Measurements from ENCODE around the gene CDH4.

Gene CDH4

GRCh38 chr20:61816606-61817460 lies 564.8 kb downstream of the CDH4 start:
- peaks cover 4% of the 10 kb centered on the region; the same call in 1 of the 2 replicates for H4K20me1 ChIP-seq (ENCODE audit: insufficient read depth, low read length)
- ATAC-seq (ENCODE audit: insufficient read depth, low read depth) (no peak), DNase-seq (no peak)
- H3K9me3 ChIP-seq (ENCODE audit: insufficient read depth, low read length, severe bottlenecking): no peaks in the 10 kb centered on the region
- no peaks in the 10 kb centered on the region for H3K4me1 ChIP-seq (ENCODE audit: insufficient read depth, low read length)
- no peaks in the 10 kb centered on the region for H3K79me2 ChIP-seq (ENCODE audit: insufficient read depth, low read length)
- peaks cover 23% of the 10 kb centered on the region for H3K27me3 ChIP-seq (ENCODE audit: insufficient read depth, low read length, poor library complexity)
- H3K4me3 ChIP-seq (ENCODE audit: low read depth in 1 of 2, low read length in 2 of 2): no peak overlapping the region
- no peak for TF ChIP-seq EZH2 (IDR thresholded peaks at IDR 0.05; ENCODE audit: borderline replicate concordance, low read depth, low read length, severe bottlenecking)
- no peak for TF ChIP-seq CTCF (IDR thresholded peaks at IDR 0.05; ENCODE audit: borderline replicate concordance, extremely low read depth, low read length, poor library complexity, severe bottlenecking)
- H3K36me3 ChIP-seq (ENCODE audit: insufficient read depth, low read length): no peaks in the 10 kb centered on the region
- H3K4me2 ChIP-seq (ENCODE audit: insufficient read depth, low read length): no peak overlapping the region
- H2AFZ ChIP-seq (ENCODE audit: low read depth, low read length): no peak overlapping the region
- no peak overlapping the region for H3K27ac ChIP-seq (ENCODE audit: low read length)
- no peak overlapping the region for H3K9ac ChIP-seq (ENCODE audit: low read depth, low read length)

DNA sequence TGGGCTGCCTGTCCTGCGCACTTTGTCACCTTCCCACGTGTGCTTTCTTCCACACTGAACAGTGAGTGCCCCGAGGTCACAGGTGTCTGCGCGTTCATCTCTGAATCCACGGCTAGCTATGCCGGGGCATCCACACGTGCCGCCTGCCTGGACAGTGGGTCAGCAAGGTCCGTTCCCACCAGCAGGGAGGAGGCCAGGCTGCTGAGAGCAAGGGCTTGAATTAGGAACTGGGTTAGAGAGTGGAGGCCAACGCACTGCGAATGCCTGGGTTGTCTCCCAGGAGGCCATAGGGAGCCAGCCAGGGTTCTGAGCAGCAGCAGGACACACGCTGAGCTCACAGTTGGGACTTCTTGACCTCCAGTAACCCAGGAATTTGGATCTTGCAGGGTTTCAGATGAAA lies 565.5 kb downstream of the CDH4 start:
- H3K9me3 ChIP-seq (ENCODE audit: insufficient read depth, low read length, severe bottlenecking): no peaks in the 10 kb centered on the region
- no peak overlapping the region for H3K4me3 ChIP-seq (ENCODE audit: low read depth in 1 of 2, low read length in 2 of 2)
- no peaks in the 10 kb centered on the region for H3K4me1 ChIP-seq (ENCODE audit: insufficient read depth, low read length)
- H3K27me3 ChIP-seq (ENCODE audit: insufficient read depth, low read length, poor library complexity): peaks cover 23% of the 10 kb centered on the region
- ATAC-seq (ENCODE audit: insufficient read depth, low read depth) (no peak), DNase-seq (no peak)
- H2AFZ ChIP-seq (ENCODE audit: low read depth, low read length): no peak overlapping the region
- H3K36me3 ChIP-seq (ENCODE audit: insufficient read depth, low read length): no peaks in the 10 kb centered on the region
- TF ChIP-seq CTCF (IDR thresholded peaks at IDR 0.05; ENCODE audit: borderline replicate concordance, extremely low read depth, low read length, poor library complexity, severe bottlenecking): no peak
- TF ChIP-seq EZH2 (IDR thresholded peaks at IDR 0.05; ENCODE audit: borderline replicate concordance, low read depth, low read length, severe bottlenecking): no peak
- peaks cover 4% of the 10 kb centered on the region; the same call in 1 of the 2 replicates for H4K20me1 ChIP-seq (ENCODE audit: insufficient read depth, low read length)
- no peak overlapping the region for H3K9ac ChIP-seq (ENCODE audit: low read depth, low read length)
- H3K4me2 ChIP-seq (ENCODE audit: insufficient read depth, low read length): no peak overlapping the region
- no peaks in the 10 kb centered on the region for H3K79me2 ChIP-seq (ENCODE audit: insufficient read depth, low read length)
- no peak overlapping the region for H3K27ac ChIP-seq (ENCODE audit: low read length)

GRCh38 chr20:61818746-61819573 lies 566.9 kb downstream of the CDH4 start:
- Histone ChIP-seq H3K4me2 (ENCODE audit: insufficient read depth, low read length) (no peak overlapping the region), H3K27ac (ENCODE audit: low read length) (no peak overlapping the region), H3K4me3 (ENCODE audit: low read depth in 1 of 2, low read length in 2 of 2) (no peak overlapping the region), H3K36me3 (ENCODE audit: insufficient read depth, low read length) (no peaks in the 10 kb centered on the region), H3K79me2 (ENCODE audit: insufficient read depth, low read length) (no peaks in the 10 kb centered on the region), H4K20me1 (ENCODE audit: insufficient read depth, low read length) (peaks cover 4% of the 10 kb centered on the region; the same call in 1 of the 2 replicates), H3K4me1 (ENCODE audit: insufficient read depth, low read length) (no peaks in the 10 kb centered on the region), H3K9ac (ENCODE audit: low read depth, low read length) (no peak overlapping the region), H3K27me3 (ENCODE audit: insufficient read depth, low read length, poor library complexity) (peaks cover 19% of the 10 kb centered on the region), H3K9me3 (ENCODE audit: insufficient read depth, low read length, severe bottlenecking) (no peaks in the 10 kb centered on the region), H2AFZ (ENCODE audit: low read depth, low read length) (no peak overlapping the region)
- TF ChIP-seq CTCF (IDR thresholded peaks at IDR 0.05; ENCODE audit: borderline replicate concordance, extremely low read depth, low read length, poor library complexity, severe bottlenecking): no peak
- no peak for TF ChIP-seq EZH2 (IDR thresholded peaks at IDR 0.05; ENCODE audit: borderline replicate concordance, low read depth, low read length, severe bottlenecking)
- DNase-seq (no peak), ATAC-seq (ENCODE audit: insufficient read depth, low read depth) (no peak)
